ENCODE results near the gene ELMO1. TPM values are rescaled to one million over a fixed set of nuclear protein-coding genes. Genes with fewer than 3 reads are reported as not detected.

Gene ELMO1
- total RNA-seq, 1 donor from 2014 or later, result 29.4 TPM

GRCh38 chr7:36941359-36941758, 507.3 kb downstream of the ELMO1 start:
- H3K4me3 Mint-ChIP-seq, result no peak overlapping the region
- no peak for TF ChIP-seq CTCF (conservative IDR thresholded peaks at IDR 0.05)
- H3K27me3 Mint-ChIP-seq, result no peaks in the 10 kb centered on the region
- H3K27ac Mint-ChIP-seq, result no peak overlapping the region
- H3K4me1 Mint-ChIP-seq (ENCODE audit: unreplicated experiment), result no peaks in the 10 kb centered on the region
- peaks cover 12% of the 10 kb centered on the region for H3K36me3 Mint-ChIP-seq
- no peak for DNase-seq (ENCODE audit: extremely low spot score, unreplicated experiment)
- peaks cover 7% of the 10 kb centered on the region for H3K9me3 Mint-ChIP-seq

GRCh38 chr7:36939816-36940215, 508.8 kb downstream of the ELMO1 start:
- H3K27ac Mint-ChIP-seq, result no peak overlapping the region
- no peak for DNase-seq (ENCODE audit: extremely low spot score, unreplicated experiment)
- no peaks in the 10 kb centered on the region for H3K4me1 Mint-ChIP-seq (ENCODE audit: unreplicated experiment)
- no peak for TF ChIP-seq CTCF (conservative IDR thresholded peaks at IDR 0.05)
- no peak overlapping the region for H3K4me3 Mint-ChIP-seq
- peaks cover 14% of the 10 kb centered on the region for H3K9me3 Mint-ChIP-seq
- peaks cover 14% of the 10 kb centered on the region for H3K36me3 Mint-ChIP-seq
- no peaks in the 10 kb centered on the region for H3K27me3 Mint-ChIP-seq

GRCh38 chr7:36937754-36938563, 510.7 kb downstream of the ELMO1 start:
- H3K4me1 Mint-ChIP-seq (ENCODE audit: unreplicated experiment), result peaks cover 6% of the 10 kb centered on the region
- H3K36me3 Mint-ChIP-seq, result peaks cover 11% of the 10 kb centered on the region
- peak; percentile 27 for TF ChIP-seq CTCF (conservative IDR thresholded peaks at IDR 0.05)
- H3K27me3 Mint-ChIP-seq, result no peaks in the 10 kb centered on the region
- no peak overlapping the region for H3K4me3 Mint-ChIP-seq
- H3K27ac Mint-ChIP-seq, result no peak overlapping the region
- no peak for DNase-seq (ENCODE audit: extremely low spot score, unreplicated experiment)
- H3K9me3 Mint-ChIP-seq, result peaks cover 19% of the 10 kb centered on the region

- DNase-seq (ENCODE audit: extremely low spot score, unreplicated experiment), result no peak
- TF ChIP-seq CTCF (conservative IDR thresholded peaks at IDR 0.05), result no peak
- H3K9me3 Mint-ChIP-seq, result peaks cover 12% of the 10 kb centered on the region
- H3K27ac Mint-ChIP-seq, result no peak overlapping the region
- H3K36me3 Mint-ChIP-seq, result peaks cover 6% of the 10 kb centered on the region
- no peak overlapping the region for H3K4me3 Mint-ChIP-seq
- peaks cover 37% of the 10 kb centered on the region for H3K4me1 Mint-ChIP-seq (ENCODE audit: unreplicated experiment)
- H3K27me3 Mint-ChIP-seq, result no peaks in the 10 kb centered on the region
Observed at GRCh38 chr7:36931892-36932291, 516.8 kb downstream of the ELMO1 start.

GRCh38 chr7:36929791-36930190, 518.9 kb downstream of the ELMO1 start:
- no peaks in the 10 kb centered on the region for H3K27me3 Mint-ChIP-seq
- no peak for DNase-seq (ENCODE audit: extremely low spot score, unreplicated experiment)
- no peak overlapping the region for H3K4me3 Mint-ChIP-seq
- no peak for TF ChIP-seq CTCF (conservative IDR thresholded peaks at IDR 0.05)
- H3K36me3 Mint-ChIP-seq, result no peaks in the 10 kb centered on the region
- H3K27ac Mint-ChIP-seq, result no peak overlapping the region
- H3K4me1 Mint-ChIP-seq (ENCODE audit: unreplicated experiment), result peaks cover 51% of the 10 kb centered on the region
- H3K9me3 Mint-ChIP-seq, result peaks cover 5% of the 10 kb centered on the region

Measured in type B pancreatic cell (in vitro differentiated cells).